ENCODE data around the gene USP48.

- TF ChIP-seq CTCF (IDR thresholded peaks at IDR 0.05 in 8 of 11, conservative IDR thresholded peaks at IDR 0.05 in 3 of 11) (no peak), POLR2AphosphoS5 (IDR thresholded peaks at IDR 0.05) (no peak), POLR2A (IDR thresholded peaks at IDR 0.05) (no peak)
Measured at GRCh38 chr1:21634806-21635535, 148.0 kb downstream of the USP48 start.

Measured in spleen (tissue), 7 donors.